NK-92 (cell line): ENCODE measurements around the gene STAC.

ENCODE experiments used
- DNase-seq: peaks from one replicate; lab custom pipeline; 2025; ENCODE audit not compliant: unreplicated experiment; lab: John Stamatoyannopoulos, UW

Gene STAC

DNA sequence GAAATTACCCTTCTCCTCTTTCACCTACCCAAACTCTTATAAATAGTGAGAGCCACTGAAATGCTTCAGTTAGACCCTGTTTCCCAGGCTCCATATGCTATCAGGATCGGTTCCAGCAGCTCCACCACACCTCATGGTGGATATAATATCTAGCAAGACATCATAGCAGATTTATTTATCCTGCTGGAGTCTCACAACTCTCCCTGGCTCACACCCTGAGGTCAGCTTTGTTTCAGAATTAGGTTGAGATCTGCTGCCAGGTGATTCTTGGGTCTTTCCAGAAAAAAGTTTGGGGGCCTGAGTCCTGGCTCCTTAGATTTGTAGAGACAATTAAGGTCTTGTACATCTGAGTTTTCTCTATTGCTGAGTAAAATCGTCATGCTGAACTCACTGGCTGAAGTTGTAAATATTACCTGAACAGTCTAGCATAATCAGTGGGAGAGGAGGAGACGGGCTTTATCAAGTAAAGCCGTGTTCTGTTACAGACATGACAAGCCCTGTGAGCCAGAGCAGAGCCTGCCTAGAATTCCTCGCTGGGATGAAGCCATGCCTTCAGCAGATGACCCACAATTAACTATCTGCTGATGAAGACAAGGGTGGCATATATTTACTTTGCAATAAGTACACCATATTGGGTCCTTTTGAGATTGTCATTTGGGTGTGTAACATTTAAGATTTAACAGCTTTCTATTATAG is 131.6 kb downstream of the STAC start:
- no peak for DNase-seq

DNA sequence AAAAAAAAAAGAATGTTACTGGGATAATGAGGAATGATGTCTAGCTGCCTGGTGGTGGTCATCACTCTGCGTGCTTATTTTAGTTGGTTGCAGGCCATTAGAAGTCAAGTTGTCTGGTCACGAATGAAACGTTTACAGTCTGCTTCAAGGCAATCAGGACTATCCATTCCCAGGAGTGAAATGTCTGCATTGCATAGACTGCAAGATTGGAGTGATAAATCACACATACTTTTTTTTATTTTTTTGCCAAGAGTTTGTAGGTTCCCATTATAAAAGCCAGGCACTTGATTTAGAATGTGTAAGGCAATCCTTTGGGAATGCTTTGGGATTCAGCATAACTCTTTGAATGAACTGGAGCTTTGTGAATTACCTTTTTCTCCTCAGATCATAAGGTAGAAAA is 132.3 kb downstream of the STAC start:
- DNase-seq: no peak

DNA sequence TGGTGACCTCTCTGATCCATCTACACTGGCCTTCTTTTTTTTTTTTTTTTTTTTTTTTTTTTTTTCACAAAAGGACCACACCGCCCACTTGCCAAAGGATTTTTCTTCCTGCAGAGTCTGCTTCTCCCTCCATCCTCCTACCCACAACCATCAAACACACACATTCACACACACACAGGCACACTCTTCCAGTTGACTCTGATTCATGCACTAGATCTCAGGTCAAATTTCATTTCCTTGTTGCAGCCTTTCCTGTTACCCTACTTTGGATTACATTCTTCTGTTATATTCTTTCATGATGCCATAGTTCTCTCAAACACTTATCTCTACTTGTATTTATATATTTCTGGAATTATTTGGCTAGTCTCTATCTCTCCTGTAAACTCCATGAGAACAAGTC is 133.9 kb downstream of the STAC start:
- no peak for DNase-seq

DNA sequence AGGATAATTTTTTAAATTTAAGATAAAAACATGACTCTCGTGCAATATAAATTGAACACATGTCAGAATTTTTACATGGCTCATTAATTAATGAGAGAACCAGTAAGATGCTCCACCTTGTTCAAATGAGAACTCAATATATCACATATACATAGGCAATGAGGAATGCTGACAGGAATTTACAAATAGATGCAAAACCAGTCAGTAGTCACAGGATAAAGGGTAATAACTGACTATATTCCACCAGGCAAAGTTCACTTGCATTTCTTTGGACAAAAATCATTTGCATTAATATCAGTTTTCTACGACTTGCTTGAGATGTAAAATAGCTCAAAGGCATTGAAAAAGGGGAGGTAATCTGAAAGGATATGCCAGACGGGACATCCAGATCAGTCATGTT is 139.4 kb downstream of the STAC start:
- DNase-seq: no peak

DNA sequence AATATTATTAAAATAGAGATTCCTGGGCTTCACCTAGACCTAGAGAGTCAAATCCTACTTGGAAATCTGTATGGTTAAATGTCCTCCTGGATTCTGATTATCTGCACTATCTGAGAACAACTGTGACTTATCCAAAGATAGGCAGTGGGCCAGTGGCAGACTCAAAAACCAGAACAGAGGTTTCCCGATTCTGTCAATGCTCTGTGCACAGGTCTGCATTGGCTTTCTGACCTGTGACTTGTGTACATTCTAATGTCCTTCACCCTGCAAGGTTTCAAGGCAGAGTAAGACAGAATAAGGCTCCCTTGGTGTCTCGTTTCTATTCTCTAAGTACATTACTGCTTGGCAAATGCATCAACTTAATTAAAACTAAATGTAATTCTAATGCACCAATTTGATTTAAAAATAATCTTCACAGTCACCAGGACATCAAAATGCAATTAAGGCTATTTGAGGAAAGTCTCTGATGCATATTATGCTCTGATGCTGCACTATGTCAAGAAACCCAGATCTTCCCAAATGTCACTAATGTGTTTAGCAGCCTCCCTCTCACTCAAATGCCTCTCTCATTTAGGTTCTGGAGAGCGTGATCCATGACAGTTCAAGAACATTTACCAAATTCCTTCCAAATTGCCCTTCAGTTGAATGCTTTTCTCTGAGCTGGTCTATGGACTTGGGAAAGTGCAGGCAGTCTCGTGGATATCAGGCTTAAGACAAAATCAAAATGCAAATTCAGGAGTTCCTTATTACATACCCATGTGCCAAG is 140.1 kb downstream of the STAC start:
- no peak for DNase-seq

DNA sequence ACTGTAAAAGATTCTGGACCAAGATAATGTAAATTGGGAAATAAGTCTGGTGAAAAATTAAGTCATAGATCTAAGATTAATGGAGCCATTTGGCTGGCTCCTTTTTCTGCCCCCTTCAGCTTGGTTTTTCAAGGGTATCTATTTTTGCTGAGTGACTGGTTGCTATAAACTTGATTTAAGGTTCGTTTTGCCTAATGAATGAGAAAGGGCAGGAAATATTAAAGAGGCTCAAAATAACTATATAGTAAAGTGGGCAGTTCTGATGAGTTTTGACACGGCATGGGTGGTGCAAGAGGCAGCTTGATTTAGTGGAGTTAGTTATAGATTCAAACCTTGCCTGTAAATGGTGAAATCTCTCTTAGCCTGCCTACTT is 140.7 kb downstream of the STAC start:
- DNase-seq: no peak

DNA sequence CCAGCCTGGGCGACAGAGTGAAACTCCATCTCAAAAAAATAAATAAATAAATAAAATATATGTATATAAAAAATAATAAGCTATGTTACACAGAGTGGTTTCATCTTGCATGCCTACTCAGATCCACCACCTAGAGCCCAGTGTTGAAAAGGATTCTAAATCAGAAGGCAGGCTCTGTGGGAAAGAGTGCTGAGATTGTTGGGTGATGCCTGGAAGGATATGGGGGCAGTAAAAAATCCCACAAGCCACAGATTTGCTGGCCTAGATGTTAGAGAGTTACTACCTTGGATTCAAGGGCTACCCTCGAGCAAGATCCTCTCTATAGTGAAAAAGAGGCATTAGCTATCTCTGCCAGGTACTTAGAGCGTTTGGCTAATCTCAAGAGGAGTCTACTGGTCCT is 144.3 kb downstream of the STAC start:
- DNase-seq: no peak

DNA sequence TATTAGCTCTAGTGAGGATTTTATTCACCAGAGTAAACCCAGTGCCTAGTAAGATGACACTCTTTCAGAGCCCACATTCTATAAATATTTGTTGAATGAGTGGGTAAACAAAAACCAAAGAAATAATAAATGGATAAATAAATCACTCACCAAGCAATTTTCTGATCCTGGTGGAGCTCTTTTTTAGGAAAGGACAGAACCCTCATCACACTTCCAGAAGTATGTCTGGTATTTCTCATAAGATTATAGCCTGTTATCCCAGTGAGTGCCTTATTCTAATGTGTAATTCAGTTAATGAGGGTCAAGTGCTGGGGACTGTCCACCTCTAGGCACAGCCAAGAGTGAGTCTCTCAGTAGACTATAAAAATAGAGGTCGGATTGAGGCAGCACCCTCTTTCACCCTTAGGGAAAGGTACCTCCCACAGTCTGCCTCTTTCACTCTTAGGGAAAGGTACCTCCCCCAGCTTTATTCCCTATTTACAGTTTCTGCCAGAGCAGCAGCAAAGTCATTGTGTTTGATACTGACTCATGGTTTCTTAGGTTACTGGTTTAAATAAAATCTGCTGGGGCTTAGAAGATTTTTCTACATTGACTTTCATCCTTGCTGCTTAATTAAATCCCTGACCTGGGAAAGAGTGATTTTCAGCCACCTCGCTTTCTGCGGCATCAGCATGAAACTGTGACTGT is 145.0 kb downstream of the STAC start:
- no peak for DNase-seq

DNA sequence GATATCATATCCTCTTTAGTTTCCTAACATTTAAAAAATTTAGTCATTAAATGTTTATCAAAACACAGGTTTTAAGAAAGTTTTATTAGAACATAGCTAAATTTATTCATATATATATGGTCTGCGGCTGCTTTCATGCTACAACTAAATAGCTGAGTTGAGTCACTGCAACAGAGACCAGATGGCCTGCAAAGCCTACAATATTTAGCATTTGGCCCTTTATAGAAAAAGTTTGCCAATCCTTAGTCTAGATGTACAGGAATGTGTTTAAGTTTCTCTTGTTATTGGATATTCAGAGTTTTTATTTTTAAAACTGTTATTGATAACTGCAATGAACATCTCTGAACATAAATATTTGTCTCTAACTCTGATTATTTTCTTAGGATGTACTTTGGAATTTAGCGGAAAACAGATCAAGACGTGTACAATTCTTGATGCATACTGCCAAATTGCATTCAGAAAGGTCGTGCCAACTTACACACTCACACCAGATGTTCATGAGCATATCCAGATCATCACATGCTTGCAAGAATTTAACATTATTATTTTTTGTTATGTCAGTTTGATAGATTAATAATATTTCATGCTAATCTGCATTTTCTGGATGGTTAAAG is 157.9 kb downstream of the STAC start:
- DNase-seq: no peak

DNA sequence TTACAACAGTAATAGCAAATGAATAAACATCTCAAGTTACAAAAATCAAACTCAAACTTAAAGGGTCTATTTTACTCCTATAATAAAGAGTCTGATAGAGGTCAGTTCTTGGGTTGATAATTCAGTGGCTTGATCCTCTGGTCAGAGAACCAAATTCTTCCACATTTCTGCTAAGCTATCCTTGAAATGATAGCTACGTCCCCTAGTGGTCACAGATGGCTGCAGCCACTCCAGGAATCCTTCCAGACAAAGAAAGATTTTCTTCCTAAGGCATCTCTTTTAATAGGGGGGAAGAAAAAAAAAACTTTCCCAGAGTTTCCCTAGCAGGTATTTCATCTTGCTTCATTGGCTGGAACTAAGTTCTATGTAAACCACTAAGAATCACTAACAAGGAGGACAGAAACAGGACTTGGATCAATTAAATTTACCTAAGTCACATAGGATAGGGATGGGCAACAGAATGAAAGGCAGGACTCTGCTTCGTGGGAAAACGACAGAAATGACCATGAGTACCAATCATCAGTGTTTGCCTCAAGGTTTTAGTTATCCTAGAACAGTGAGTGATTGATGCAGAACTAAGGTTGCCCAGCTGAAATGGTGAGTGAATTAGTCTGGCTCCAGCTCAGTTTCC is 160.7 kb downstream of the STAC start:
- no peak for DNase-seq

DNA sequence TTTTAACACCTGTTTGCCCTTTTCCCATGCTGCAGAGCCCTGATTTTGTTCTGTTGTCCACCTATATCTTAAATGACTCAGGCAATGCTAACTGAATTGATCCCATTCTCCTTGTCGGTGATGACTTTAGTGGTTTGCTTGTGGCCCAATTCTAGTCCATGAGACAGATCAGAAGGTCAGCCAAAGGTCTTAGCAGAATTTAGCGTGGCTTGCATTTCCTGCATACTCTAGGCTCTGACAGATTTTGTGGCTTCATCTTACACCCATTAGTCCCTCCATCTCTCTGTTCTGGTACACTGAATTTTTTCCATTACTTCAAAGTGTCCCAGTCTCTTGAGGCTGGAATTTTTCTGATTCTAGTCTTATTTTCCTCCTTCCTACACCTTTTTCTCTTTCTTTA is 161.9 kb downstream of the STAC start:
- DNase-seq: no peak

DNA sequence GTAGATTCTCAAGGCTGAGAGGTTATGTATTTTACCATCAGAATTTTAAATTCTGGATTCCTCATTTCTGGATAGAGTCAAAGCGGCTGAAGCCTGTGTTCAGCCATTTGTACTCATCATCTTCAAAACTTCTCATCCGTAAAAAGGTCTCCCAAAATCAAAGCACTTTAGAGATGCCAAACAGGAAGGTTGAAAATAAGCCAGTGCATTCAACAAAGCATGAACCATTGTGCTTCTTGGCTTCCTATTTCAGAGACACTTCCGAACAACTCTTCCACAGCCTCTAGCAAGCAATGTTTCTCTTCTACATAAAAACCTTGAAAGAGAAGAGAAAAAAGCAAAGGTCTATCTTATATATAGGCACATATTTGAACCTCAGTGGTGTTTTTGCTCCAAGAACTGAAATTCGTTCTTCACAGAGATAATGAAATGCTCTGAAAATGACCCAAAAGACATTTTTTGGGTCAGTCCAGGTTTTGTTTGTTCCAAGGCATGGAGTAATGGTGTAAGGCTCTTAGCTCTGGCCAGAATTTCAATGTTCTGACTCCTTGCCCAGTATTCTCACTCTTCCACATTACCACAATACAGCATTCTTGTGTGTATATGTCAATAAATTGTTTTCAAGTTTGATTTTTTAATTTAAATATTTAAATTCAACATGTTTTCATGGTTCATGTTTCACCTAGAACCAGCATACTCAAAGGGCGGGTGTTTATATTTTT is 163.1 kb downstream of the STAC start:
- DNase-seq: no peak

DNA sequence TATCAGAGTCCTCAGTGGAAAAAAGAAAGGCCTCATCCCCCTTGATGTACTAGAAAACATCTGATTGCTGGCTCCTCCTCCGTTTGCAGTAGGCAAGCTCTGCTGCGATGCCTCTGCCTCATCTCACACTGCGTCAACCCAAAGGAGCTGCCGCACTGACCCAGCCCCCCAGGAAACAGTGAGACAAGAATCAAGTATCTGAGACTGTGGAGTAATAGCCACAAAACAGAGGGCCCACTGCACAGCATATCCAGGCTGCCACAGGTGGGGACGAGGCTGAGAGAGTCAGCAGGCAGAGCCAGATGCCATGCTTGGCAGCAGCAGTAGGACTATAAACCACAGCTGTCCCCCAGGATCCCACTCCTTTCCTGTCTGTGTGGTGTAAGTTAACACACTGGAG is 165.9 kb downstream of the STAC start:
- no peak for DNase-seq

DNA sequence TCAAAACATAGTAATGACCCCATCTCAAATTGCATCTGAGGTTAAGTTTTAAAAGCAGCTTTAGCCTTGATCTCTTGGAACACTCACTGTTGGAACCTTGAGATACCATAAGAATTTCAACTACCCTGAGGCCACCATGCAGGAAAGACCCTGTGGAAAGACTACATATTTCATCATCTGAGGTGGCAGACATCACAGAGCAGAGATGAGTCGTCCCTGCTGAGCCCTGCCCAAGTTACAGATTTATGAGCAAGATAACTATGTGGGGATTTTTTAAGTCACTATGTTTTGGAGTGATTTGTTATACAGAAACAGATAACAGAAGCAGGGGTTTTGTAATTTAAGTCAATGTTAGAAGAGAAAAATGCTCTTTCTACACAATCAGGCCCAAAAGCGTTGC is 168.4 kb downstream of the STAC start:
- no peak for DNase-seq

DNA sequence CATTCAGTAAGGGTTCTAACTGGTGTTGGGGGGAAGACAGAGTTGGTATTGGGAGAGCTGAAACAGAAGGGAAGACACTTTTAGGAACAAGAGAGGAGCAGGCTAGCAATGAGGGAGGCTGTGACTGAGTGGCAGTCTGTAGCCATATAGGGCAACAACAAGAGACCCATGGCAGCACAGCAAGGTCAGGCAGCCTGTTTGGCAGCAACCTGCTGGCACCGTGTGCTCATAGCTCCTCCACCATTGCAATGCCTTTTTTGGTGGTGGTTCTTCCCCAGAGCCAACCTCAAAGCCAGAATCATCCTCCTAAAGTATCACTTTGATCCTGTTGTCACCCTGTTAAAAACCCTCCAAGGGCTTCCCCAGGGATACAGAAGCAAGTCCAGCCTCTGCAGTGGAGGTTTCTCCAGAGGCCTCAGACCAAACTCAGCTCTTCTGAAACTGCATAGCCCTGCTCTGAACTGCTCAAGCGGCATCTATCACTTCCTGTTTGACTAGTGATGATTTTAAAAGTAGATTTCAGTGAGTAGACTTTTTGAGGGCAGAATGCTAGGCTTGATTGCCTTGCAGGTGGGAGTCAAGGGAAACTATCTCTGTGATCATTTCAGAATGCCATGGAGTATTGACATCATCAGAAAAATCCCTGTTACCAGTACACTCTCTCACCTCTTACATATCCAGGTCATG is 176.9 kb downstream of the STAC start:
- DNase-seq: no peak

DNA sequence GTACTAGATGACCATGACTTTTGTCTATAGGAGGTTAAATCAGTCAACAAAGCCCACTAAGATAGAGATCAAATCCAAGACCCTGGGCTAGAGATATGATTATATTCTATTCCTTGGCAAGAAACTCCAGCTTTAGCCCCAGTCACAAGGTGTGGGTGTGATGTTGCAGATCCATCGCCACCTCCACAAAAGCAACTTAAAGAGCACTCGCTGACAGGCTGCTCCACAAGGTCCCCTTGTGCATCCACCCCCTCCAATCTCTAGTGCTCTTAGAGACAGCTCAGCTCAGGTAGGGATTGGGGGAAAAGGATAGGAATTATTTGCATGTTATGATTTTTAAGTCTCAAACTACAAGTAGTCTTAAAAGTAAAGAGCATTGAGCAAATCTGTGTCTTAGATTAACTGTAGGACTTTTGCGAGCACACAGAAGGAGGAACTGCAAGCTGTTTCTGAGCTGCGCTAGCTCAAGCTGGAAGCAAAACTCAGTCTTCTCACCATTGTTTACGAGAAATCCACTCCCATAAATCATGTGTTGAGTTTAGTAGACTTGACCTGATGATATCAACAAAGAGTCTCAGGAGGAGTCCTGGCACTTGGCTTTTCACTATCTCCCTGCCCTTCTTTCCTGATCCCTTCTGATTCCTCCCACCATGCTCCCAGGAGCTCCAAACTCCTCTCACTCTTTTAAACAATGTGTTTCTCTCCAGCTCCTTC is 177.6 kb downstream of the STAC start:
- no peak for DNase-seq

DNA sequence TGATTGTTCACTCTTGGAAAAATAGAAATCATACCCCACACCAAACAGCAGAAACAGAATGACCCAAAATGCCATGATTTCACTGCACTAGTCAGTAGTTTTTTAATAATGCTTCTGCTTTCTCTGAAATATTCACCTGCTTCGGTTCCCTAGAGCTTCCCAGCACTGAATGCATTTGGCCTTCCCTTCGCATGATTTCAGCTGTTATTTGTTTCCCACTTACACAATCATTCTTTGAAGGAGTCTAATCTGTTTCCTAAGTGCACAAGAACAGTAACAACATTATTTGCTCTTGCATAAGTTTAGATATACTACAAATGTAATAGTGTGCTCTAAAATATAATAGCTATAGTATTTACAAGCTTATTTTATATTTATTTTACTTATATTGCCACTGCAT is 178.7 kb downstream of the STAC start:
- DNase-seq: no peak

DNA sequence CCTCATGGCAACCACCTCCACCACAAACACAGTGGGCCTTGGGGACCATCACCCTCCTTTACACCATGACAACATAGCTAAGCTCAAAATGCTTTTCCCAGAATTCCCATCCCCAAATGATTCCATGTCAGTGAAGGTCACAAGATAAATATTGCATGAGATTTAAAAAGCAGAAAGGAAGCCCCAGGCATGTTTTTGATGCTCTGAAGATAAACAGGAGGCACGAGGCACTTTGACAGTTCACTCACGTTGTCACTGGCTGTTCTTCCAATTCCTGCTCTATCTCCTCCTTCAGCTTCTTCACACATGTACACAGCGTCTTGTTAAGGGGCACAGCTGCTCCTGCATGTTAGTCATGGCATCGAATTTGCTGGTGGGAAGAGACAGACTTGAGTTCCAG is 180.4 kb downstream of the STAC start:
- no peak for DNase-seq

DNA sequence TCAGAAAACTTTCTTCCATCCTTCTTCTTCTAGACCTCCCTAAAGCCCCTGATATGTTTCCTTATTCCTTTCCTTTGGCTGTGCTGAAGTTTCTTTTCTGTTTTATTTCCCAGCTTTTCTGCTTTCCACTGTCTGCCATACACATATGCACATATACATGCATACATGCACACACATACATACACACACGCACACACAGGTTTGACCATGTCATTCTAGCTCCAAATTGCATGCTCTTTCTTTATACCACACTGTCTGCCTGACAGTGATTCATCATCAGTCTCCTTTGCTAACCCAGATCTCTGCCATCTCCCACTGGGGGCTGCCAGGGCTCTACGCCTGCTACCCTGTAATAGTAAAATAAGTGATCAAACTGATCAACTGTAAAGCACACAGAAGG is 181.3 kb downstream of the STAC start:
- no peak for DNase-seq

DNA sequence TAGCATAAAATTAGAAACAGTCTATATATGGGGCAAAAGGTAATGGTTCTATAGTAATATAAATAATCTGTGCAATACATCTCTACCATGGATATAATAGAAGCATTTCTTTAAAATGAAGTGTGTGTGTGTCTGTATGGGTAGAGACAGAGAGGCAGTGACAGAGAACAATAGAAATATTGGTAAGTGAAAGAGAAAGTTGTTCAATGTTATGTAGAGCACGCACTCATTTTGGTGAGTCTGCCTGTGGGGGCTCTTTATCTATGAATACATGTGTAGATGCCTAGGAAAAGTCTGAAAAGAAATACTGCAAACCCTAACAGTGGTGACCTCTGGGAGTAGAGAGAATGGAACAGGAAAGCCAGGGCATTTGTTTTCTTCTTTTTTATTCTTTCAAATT is 182.6 kb downstream of the STAC start:
- no peak for DNase-seq
